Suppressor macrophage treated with lipopolysaccharide for 1 hour (primary cell): ENCODE measurements around the gene GOLT1B.
A peak's percentile ranks its signal among the peaks of the same experiment; 100 is the strongest.
"Not testable (repeated sequence)": the region's sequence is repeated elsewhere in the genome, so short reads cannot be mapped to it uniquely, and the experiment has no call there.

ENCODE experiments used
- DNase-seq, 3 donors: peaks; one replicate each; pipeline ENCODE4 v3.0.0-alpha.2; 2020 to 2022

Gene GOLT1B, protein sequence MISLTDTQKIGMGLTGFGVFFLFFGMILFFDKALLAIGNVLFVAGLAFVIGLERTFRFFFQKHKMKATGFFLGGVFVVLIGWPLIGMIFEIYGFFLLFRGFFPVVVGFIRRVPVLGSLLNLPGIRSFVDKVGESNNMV

GRCh38 chr12:21501258-21502163, at the start of gene GOLT1B, which contains the start of gene RECQL:
Gene GOLT1B, plus strand, starts transcription at chr12:21501789. Its CDS starts 135 bp downstream, at chr12:21501924.
Gene RECQL, minus strand, starts transcription at chr12:21501635. Its CDS starts 2,065 bp downstream, at chr12:21499570.
- DNase-seq, result peak; percentile 94 to 99 (median 98)

GRCh38 chr12:21453312-21453852, 48.2 kb upstream of the GOLT1B start:
- DNase-seq, result no peak

DNA sequence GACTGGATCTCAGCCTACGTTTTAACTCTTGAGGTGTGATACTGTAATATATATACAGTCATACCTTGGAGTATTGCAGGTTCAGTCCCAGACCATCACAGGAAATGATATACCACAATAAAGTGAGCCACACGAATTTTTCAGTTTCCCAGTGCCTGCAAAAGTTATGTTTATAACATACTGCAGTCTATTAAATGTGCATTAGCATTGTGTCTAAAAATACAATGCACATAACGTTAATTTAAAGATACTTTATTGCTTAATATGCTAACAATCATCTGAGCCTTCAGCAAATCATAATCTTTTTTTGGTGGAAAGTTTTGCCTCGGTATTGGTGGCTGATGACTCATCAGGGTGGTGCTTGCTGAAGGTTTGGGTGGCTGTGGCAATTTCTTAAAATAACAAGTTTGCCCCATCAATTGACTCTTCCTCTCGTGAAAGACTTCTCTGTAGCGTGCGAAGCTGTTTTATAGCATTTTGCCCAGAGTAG, 45.3 kb upstream of the GOLT1B start:
- DNase-seq, result peak; percentile 51 to 74 (median 64)

- no peak for DNase-seq
Measured at GRCh38 chr12:21459474-21459873, 42.1 kb upstream of the GOLT1B start.

DNA sequence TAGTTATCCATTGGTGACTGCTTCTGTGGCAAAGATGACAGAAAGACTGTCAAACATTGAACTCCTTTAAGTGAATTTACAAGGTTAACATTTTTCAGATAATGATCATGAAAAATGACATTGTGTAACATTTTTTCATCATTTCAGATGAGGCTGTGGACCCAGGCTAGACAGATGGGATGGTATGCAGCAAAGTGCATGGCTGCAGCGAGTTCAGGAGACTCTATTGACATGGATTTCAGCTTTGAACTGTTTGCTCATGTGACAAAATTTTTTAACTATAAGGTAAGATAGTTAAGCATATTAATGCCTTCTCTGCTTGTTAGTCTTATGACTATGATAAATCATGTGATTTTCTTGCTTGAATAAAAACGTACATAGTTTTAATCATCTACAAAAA, 34.3 kb upstream of the GOLT1B start:
- DNase-seq, result not testable (repeated sequence)

GRCh38 chr12:21471294-21471693, 30.3 kb upstream of the GOLT1B start:
- no peak for DNase-seq

DNA sequence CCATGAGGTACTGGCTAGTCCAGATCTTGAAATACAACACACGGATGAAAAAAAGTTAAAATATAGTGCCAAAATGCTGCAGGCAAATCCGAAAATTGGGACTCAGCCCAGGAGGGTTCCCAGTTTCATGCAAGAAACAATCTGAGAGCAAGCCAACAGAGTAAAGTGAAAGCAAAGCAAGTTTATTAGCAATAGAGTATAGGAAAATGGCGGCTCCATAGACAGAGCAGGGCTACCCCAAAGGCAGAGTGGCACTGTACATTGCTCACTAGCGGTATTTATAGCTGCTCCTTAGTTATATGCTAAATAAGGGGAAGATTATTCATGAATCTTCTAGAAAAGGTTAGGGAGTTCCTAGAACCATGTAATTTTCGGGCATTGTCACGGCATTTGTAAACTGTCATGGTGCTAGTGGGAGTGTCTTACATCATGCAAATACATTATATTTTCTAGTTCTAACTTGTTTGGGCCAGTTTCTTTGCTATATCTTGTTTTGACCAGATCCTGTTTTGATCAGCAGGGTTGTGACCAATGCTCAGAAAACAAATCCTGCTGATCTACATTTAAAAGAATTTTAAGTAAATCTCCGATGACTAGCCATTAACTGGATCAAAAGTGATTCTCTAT, 29.3 kb upstream of the GOLT1B start:
- no peak for DNase-seq

DNA sequence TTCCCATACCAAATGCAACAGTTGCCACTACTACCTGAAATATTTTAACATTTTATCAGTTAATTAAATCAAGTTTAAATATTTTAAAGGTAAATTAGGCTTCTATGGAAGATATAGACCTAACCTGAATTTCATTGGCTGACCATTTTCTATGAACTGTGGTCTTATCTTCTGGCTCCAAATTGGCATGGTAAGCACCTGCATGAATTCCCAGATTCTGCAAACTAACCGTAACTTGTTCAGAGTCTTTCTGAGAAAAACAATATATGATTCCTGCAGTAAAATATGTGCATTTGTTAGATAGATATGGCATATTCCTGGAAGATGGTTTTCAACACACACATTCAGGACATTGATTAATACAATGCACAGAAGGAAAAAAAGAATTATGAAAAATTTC, 26.0 kb upstream of the GOLT1B start:
- DNase-seq, result no peak

- DNase-seq, result no peak
Measured at GRCh38 chr12:21476949-21477348, 24.6 kb upstream of the GOLT1B start.

DNA sequence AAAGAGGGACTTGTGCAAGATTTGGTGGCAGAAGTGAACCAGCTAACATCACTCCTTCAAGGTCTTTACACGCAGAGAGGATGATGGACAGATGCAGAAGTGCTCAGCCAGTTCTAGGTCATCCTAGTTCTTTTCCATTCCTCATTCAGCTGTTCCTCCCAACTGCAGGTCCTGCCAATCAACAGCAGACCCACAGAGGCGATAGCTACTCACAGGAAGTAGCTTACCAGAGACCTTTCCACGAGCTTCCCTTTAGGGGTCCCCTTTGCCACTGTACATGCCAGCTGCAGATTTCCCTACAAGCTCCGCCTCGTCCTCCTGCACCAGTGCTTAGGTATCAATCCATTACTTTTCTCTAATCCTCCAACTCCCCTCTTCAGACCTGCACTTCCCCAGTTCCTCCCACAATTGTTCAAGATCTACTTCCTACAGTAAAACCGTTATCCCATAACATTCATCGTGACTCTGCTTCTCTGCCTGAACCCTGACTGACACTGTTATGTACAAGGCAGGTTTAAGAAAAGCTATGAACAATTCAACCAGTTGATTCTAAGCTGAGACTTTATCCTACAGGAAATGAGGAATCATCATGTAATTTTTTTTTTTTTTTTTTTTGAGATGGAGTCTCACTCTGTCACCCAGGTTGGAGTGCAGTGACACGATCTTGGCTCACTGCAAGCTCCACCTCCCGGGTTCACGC, 22.7 kb upstream of the GOLT1B start:
- peak in 1 of 3 donors; percentile 26 for DNase-seq

DNA sequence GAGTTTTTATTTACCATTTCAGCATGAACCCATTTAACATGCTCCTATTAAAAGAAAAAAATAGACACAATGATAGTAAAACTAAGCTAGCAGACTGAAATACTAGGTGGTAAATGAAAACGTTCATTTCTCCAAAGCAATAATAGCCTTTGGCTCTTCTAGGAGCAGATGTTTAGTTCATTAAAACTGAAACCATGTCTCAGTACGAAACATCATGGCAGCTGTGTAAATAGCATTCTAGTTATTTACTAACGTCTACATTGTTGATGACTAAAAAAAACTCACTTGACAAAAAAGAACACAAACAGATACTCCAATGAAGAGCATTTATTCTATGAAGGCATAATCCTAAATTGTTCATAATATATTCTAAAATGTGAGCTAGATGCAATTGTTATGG, 18.1 kb upstream of the GOLT1B start:
- DNase-seq, result no peak

GRCh38 chr12:21485998-21486397, 15.6 kb upstream of the GOLT1B start:
- DNase-seq, result no peak

DNA sequence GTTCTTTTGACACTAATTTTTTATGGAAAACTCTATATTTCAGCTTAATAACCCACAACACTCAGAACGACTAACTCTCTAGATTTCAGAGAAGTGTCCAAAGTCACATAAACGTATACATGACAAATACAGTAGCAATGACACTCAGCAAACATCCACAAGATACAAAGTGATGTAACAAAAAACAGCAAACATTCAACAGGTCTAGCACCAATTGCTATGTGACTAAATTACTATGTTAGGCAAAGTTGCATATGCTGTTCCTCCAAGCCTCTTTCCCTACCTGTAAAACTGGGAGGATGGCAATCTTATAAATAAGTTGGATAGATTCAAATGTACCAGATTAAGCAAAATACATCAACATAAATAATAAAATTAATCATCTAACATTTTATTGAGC, 1.8 kb upstream of the GOLT1B start:
- no peak for DNase-seq

- no peak for DNase-seq
Measured at GRCh38 chr12:21500786-21501257, 767 bp upstream of the GOLT1B start.

GRCh38 chr12:21502164-21502496, 541 bp downstream of the GOLT1B start:
- peak; percentile 62 to 77 (median 63) for DNase-seq

- no peak for DNase-seq
Measured at GRCh38 chr12:21502872-21503271, 1.3 kb downstream of the GOLT1B start.

DNA sequence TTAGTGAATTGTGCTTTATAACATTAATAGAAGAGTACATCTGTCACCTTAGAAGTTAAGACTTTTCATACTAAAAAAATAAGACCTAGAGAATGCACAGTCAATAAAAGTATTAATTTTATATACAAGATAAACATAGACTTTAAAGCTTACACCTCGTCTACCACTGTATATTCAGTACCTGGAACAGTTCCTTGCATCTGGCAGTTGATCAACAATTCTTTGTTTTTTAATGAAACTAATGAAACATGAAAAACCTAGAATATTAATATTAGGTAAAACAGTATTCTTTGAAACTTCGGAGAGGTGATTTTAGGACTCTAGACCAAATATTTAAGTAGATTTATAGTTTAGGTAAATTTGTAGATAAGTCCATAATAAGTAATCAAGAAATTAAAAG, 4.3 kb downstream of the GOLT1B start:
- no peak for DNase-seq

DNA sequence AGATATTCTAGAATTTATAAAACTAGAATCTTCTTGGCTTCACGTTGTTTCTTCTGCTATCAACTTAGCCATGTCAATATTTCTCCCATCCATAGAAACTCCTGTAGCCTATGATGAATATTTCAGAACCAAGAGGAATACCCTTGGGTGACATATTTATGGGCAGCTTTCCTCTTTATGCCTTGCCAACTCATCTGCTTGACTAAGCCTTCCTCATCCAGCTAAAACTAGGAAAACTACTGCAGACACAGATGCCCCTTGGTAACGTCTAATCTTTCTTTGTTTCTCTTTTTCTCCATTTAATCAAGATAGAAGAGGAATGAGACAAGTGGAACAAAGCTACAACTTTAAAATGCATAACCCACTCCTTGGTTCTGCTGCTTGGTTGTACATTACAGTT, 6.3 kb downstream of the GOLT1B start:
- no peak for DNase-seq

GRCh38 chr12:21509768-21510167, 8.2 kb downstream of the GOLT1B start:
- DNase-seq, result no peak

- no peak for DNase-seq
Measured at GRCh38 chr12:21516281-21516680, 14.7 kb downstream of the GOLT1B start.

GRCh38 chr12:21518451-21518850, 16.9 kb downstream of the GOLT1B start:
- DNase-seq, result no peak

DNA sequence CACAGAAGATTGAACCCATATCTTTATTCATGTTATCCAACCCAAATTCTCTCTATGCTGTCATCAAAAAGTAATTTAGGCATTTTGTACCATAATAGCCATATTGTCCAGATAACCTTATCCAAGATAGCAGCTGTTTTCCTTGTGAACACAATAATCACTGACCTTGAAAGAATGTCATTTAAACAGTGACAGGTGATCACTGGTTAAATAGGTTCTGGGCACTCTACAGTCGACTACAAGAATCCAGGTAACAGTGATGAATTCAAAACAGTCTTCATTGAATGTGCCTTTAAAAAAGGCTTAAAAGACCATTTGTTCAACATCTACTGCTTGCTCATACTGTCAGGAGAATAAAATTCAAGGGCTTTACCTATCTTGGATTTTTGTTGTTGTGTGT, 20.0 kb downstream of the GOLT1B start:
- no peak for DNase-seq

GRCh38 chr12:21523148-21523547, 21.6 kb downstream of the GOLT1B start:
- DNase-seq, result no peak
